ENCODE results near the gene COX7A2L.
"Not testable (repeated sequence)": the region's sequence is repeated elsewhere in the genome, so short reads cannot be mapped to it uniquely, and the experiment has no call there.

Gene COX7A2L

GRCh38 chr2:42360890-42361727 is at the start of gene COX7A2L:
Gene COX7A2L, minus strand, starts transcription at chr2:42361217. Its CDS starts 56 bp downstream, at chr2:42361161.
- peak; percentile 93 for DNase-seq

- no peak for DNase-seq
These were observed 47.0 kb upstream of the COX7A2L start for GRCh38 chr2:42408009-42408408.

- DNase-seq = no peak
These were observed 46.5 kb upstream of the COX7A2L start for GRCh38 chr2:42407476-42407875.

- no peak for DNase-seq
These were observed 43.7 kb upstream of the COX7A2L start for GRCh38 chr2:42404676-42405075.

GRCh38 chr2:42401773-42402172 is 40.8 kb upstream of the COX7A2L start:
- no peak for DNase-seq

GRCh38 chr2:42398052-42398451 is 37.0 kb upstream of the COX7A2L start:
- DNase-seq = not testable (repeated sequence)

- DNase-seq = not testable (repeated sequence)
These were observed 32.3 kb upstream of the COX7A2L start for GRCh38 chr2:42393320-42393719.

GRCh38 chr2:42392191-42392590 is 31.2 kb upstream of the COX7A2L start:
- no peak for DNase-seq

GRCh38 chr2:42390401-42390969 is 29.5 kb upstream of the COX7A2L start:
- no peak for DNase-seq

- no peak for DNase-seq
These were observed 25.7 kb upstream of the COX7A2L start for GRCh38 chr2:42386682-42387081.

- no peak for DNase-seq
These were observed 24.2 kb upstream of the COX7A2L start for GRCh38 chr2:42385225-42385624.

GRCh38 chr2:42383855-42384530 is 23.0 kb upstream of the COX7A2L start:
- no peak for DNase-seq

- DNase-seq = no peak
These were observed 21.1 kb upstream of the COX7A2L start for GRCh38 chr2:42382144-42382543.

- DNase-seq = not testable (repeated sequence)
These were observed 19.0 kb upstream of the COX7A2L start for GRCh38 chr2:42380026-42380425.

- no peak for DNase-seq
These were observed 17.4 kb upstream of the COX7A2L start for GRCh38 chr2:42378415-42378814.

GRCh38 chr2:42376758-42377157 is 15.7 kb upstream of the COX7A2L start:
- no peak for DNase-seq

GRCh38 chr2:42372474-42373200 is 11.6 kb upstream of the COX7A2L start:
- no peak for DNase-seq

- no peak for DNase-seq
These were observed 10.8 kb upstream of the COX7A2L start for GRCh38 chr2:42371611-42372473.

GRCh38 chr2:42369532-42370229 is 8.7 kb upstream of the COX7A2L start:
- no peak for DNase-seq

- no peak for DNase-seq
These were observed 8.0 kb upstream of the COX7A2L start for GRCh38 chr2:42368817-42369531.

- DNase-seq = no peak
These were observed 6.8 kb upstream of the COX7A2L start for GRCh38 chr2:42367835-42368234.
